Activated CD4-positive, alpha-beta T cell treated with anti-CD3 and anti-CD28 coated beads, Interleukin-2, amount 50 U/mL, for 16 hours (primary cell): ENCODE data around the gene KIF12.
"Not testable (repeated sequence)": the region's sequence is repeated elsewhere in the genome, so short reads cannot be mapped to it uniquely, and the experiment has no call there.

Source experiments
- DNase-seq: peaks from one replicate; pipeline ENCODE4 v3.0.0-alpha.2; 2020

Gene KIF12

DNA sequence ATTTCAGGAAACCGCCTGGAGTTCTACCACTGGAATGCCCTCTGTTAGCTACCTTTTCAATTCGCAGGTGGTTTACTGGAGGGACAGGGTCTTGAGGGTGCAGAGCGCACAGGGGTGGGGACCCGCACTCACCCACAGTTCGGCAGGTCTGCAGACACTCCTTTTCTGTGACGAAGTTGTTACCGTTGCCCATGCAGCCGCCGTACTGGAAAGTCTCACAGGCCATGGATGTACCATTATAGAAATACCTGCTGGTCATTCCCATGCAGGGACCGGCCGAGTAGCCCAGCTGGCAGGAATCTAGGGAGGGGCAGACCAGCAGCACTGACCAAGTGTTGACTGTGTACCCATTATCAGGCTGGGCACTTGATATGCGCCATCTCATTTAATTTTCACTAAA is 37.8 kb downstream of the KIF12 start:
- DNase-seq, result no peak

DNA sequence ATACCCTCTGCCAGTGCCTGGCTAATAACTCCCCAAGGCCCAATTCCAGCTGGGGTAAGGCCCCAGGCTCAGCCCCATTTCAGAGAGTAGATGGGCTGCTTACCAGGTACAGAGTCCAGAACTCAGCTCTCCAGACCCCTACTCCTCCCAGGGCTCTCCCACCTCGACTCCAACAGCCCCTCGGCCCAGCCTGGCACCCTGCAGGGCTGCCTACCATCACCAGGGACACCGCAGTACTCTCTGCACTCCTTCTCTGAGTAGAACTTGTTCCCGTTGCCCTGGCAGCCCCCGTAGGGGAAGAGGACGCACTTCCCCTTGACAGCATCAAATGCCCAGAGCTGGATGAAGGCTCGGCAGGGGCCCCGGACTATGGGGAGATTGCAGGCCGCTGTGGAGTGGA is 38.4 kb downstream of the KIF12 start:
- DNase-seq, result no peak

DNA sequence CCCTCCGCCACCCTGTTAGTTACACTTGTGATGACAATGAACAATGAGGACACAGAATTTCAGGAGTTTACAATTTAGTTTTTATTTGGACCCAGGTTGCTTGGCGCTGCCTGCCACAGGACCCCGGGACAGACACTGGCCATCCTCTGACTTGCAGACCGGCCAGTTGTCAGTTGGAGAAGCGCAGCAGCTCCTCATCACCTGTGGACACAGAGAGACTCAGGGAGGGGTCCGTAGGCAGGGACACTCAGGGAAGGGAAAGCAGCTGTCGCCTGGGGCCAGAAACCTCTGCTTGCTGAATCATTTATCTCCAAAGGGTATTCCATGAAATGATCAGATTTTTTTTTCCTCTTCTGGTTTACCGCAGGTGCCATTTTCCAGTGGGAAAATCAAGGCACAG is 39.0 kb downstream of the KIF12 start:
- no peak for DNase-seq

DNA sequence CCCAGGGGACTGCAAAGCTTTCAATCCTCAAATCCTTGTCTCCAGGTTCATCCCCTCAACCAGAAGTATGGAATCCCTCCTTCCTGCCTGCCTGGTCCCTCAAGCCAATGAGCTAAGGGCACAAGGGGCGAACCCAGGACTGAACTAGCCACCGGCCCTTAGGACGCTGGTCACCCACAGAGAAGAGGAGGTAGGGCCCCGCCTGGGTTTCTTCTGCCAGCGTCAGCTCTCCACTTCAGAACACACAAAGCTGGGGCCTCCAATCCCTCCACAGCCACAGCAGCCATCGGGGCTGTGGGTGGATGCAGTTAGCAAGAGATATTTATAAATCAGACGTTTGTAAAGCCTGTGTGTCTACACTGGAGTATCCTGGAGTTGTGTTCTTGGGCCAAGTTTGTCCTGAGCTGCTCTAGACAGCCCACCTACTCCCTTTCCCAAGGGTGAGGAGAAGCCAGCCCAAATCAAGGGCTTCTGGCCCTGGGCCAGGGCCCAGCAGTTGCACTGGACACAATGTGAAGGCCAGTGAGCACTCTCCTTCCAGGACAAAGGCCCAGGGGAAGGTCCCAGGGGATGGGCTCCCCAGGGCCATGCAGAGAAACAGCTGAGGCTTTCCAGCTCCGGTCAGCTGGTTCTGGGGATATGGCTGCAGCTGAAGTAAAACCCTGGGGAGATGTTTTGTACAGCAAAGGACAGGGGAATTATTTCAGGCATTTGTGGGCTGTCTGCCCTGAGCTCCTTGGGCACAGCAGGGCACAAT is 39.9 kb downstream of the KIF12 start:
- DNase-seq, result no peak

DNA sequence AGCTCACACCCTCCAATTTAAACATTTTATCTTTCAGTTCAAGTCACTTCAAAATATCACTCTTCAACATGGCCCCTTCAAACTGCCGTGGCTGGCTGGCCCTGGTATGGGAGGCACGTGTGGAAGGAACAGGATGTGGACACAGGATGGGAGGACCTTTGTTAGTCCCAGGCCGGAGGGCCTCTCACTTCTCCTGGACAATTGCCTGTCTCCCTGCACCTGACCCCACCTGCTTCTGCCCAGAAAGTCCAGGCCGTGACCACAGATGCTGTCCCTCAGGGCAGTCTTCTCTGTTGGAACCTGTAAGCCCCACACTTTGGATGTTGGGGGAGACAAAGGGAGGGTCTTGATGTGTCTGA is 40.4 kb downstream of the KIF12 start:
- no peak for DNase-seq

DNA sequence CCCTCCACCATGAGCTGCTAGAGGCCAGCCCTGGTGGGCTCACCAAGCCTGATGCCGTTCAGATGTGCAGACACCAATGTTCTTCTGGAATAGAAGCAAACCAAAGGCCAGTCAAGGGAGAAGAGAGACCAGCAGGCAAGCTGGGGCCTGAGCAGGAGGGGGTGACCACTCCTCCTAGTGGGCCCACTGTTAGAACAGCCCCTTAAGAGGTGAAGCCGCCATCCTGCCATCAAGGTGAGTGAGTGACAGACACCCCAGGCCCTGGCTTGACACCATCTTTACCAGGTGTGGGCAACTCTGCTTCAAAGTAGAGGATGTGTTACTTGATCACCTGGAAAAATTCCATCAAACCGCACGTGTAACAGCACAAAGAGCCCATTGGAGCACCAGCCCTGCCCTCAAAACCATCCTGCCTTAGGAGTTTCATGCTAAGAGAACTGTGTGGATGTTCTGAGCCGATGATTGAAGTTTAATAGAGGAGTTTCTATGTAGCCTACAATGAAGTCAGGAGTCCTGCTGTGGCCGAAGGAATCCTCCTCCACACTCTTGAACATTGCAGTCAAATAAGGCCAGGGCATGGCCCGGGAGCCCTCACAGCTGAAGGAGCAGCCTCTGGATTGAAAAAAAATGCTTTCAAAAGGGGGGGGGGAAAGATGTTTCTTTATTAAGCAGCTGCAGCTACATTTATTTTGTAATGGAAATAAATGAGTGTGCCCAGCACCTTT is 41.8 kb downstream of the KIF12 start:
- DNase-seq, result no peak

DNA sequence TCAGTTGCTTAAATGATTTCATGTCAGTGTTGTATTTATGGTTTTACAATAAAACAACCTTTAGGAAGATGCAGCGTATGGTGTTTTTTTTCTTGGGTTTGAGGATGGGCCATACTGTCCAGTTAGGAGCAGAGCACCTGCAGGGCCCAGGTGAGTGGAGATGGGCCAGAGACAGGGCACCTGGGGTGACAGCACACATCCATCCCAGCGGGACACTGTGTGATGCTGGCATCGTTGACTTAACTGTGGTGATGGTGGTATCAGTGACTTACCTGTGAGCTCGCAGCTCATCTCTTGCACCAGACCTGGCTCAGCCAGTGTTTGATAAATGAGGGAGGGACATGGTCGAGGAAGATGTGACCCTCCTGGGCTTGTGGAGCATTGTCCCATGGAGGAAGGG is 42.6 kb downstream of the KIF12 start:
- no peak for DNase-seq

DNA sequence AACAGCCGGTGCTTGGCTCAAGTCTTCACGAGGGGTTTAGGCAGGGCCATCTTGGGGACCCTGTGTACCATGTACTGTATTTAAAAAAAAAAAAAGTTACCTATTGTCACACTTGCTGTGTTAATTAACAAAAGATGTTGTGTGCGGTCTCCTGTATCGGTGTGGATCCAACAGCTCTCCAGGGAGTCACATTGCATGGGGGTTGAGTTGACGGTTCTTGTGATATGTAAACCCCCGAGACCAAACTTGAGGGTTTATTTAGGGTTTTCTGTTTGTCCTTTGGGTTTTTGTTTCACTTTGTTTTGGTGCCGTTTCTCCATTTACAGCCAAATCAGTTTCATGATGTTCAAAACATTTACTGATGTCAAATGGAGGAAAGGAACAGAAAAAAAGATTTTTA is 43.2 kb downstream of the KIF12 start:
- no peak for DNase-seq

DNA sequence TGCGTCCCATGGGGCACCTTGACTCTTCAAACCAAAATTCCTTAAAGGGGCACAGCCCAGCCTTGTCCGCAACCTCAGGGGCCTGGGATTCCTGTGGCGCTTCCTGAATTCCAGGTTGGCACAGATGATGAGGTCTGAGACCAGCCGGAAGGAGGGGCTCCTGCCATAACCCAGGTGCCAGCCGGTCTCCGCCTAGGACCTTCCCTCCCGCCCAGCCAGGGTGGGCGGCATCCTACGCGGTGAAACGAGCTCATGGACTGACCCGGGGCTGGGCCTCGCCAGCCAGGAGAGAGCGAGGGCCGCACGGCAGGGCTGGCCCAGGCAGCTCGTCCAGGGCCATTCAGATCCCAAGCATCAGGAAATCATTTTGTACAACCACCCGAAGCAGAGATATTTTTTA is 44.0 kb downstream of the KIF12 start:
- no peak for DNase-seq

DNA sequence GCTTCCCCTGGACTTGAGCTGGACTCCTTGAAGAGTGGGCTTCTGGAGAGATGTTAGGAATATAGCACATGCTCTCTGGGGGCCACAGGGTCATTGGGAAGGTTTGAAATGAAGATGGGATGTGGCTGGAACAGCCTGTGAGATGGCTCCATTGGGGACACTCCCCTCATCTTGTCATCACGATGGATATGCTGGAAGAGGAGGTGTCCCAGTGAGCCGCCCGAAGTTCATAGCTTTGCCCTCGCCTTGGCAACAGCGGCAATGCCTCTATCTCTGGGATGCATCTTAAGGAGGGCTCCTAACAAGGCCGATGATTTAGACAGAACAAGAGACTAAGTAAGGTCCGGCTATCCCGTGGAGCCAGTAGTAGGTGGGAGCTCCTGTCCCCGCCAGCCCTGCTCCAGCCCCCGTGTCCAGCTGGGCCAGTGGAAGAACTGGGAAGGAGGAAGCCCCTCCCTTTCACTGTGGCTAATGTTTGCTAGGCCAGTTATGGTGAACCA is 44.9 kb downstream of the KIF12 start:
- no peak for DNase-seq

DNA sequence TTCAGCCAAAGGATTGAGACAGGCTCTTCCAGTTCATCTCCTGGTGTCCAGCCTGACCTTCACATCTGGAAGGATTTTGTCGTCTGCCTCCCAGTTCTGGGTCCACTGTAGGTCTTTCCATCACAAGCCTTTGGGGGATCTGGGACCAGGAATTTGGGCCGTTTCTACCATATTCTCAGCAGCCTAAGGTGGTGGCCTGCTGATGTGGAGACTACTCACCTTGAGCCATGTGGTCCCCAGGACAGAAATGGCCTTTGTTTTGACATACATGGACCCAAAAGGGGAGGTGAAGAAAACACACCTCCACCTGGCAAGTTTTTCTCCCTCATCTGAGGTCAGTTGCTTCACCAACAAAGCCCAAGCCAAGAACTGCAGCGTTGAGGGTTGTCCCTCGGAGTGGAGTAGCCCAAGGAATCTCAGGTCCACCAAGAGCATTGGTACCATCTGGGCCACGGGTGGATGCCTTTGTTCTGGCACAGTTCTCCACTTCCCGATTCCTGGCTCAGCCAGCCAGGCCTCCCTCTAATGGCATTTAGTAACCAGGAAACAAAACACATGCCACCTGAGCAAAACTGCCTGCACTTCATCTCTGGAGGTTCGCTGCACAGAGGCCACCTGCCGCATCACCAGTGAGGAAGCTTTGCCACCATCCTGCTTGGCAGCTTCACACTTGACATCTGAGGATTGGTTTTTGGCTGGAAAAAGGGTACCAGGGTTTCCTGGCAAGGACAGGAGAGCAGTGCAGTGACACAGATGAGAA is 45.7 kb downstream of the KIF12 start:
- DNase-seq, result no peak

DNA sequence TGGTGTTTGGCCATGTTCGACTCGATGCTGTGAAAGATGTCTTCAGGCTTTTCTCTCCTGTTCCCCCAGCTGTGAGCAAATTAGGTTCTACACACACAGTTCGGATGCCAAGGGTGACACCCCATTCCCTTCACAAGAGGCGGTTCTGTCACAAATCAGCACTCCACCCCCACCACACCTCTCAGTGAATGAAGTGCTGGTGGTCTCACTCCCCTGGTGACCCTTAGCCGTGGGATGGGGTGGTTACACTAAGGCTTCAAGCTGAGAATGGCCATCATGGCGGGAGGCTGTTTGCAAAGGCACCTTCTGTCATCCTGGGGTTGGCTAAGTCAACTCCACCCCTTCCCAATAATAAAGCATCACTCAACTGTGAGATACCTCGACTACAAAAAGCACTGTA is 47.4 kb downstream of the KIF12 start:
- no peak for DNase-seq

DNA sequence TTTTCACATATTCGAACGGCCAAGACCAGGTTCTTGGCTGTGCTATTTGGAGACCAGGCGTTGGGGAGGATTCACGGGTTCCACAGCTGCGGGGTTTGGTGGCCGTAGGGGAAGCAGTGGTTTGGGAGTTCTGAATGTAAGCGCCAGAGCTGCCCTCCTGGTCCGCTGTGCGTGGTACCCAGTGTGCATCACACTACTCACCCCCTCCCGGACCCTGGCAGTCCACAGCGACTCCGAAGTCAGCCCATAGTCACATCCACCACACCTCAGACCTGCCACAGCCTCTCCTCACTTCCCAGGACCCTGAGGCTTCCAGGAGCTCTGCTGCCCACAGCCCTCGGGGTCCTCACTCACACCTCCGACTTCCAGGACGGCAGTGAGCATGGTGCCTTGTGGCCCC is 47.8 kb downstream of the KIF12 start:
- DNase-seq, result no peak

DNA sequence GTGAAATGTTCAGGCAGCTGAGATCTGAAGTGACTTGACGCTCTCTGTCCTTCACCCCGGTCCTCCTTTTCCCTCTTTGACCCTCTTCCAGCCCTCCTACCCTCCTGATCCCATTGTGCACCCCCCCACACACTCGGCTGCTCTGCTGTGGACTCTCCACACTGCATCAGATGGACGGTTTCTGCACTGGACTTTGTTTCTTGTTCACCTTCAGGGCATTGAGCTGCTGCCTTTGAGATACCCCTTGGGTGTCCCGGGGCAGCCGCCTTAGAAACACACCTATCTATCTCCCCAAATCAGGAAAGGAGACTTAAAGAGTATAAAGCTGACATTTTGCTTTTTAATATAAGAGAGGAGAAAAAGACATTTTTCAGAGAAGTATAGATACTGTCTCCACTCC is 48.4 kb downstream of the KIF12 start:
- DNase-seq, result no peak

DNA sequence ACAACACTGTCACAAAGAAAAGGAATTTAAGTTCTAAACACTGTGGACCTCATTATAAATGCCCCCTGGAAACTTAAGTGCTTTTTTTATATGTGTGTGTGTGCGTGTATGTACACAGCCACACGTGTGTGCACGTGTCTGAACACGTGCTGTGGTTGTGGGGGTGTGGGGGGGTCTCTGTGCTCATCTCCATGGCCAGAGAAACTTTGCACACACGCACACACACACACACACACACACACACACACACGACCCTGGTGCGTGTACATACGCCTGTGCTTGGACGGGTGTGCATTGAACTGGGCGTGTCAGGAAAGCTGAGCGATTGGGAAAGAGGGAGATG is 48.9 kb downstream of the KIF12 start:
- no peak for DNase-seq

DNA sequence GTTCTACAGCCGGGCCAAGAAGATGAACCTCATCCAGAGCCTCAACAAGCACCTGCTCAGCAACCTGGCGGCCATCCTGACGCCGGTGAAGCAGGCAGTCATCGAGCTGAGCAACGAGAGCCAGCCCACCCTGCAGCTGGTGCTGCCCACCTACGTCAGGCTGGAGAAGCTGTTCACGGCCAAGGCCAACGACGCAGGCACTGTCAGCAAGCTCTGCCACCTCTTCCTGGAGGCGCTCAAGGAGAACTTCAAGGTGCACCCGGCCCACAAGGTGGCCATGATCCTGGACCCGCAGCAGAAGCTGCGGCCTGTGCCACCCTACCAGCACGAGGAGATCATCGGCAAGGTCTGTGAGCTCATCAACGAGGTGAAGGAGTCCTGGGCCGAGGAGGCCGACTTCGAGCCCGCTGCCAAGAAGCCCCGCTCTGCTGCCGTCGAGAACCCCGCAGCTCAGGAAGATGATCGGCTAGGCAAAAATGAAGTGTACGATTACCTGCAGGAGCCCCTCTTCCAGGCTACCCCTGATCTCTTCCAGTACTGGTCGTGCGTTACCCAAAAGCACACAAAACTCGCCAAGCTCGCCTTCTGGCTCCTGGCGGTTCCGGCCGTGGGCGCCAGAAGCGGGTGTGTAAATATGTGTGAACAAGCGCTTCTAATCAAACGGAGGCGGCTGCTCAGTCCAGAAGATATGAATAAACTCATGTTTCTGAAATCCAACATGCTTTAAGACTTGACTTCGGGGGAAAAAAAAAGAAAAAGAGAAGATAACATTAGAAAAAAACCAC is 49.5 kb downstream of the KIF12 start:
- DNase-seq, result no peak

DNA sequence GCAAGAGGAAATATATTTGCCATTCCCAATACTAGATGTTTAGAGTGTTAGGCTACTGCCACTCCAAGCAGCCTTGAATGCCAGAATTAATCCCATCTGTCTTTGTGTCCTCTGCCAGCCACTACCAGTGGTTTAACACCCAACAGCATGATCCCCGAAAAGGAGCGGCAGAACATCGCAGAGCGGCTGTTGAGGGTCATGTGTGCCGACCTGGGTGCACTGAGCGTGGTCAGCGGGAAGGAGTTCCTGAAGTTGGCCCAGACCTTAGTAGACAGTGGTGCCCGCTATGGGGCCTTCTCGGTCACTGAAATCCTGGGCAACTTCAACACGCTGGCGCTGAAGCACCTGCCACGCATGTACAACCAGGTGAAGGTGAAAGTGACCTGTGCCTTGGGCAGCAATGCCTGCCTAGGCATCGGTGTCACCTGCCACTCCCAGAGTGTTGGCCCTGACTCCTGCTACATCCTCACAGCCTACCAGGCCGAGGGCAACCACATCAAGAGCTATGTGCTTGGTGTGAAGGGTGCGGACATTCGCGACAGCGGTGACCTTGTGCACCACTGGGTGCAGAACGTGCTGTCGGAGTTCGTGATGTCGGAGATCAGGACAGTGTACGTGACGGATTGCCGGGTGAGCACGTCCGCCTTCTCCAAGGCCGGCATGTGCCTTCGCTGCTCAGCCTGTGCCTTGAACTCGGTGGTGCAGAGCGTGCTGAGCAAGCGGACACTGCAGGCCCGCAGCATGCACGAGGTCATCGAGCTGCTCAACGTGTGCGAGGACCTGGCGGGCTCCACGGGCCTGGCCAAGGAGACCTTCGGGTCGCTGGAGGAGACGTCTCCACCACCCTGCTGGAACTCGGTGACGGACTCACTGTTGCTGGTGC is 50.3 kb downstream of the KIF12 start:
- DNase-seq, result no peak

DNA sequence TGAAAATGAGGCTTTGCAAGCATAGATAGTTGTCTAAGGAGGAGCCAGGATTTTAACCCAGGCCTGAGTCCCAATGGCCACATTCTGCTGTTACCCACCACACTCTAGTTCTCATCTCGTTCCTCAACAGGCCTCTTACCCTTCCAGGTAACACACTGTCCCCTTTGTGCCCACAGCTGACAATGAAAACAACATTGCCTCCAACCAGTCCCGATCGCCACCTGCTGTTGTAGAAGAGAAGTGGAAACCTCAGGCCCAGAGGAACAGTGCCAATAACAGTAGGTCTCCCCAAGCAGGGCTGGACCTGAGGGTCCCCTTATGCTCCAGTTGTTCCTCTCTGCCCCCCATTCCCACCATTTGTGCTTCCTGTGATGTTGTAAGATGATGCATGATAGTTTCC is 51.4 kb downstream of the KIF12 start:
- DNase-seq, result no peak

DNA sequence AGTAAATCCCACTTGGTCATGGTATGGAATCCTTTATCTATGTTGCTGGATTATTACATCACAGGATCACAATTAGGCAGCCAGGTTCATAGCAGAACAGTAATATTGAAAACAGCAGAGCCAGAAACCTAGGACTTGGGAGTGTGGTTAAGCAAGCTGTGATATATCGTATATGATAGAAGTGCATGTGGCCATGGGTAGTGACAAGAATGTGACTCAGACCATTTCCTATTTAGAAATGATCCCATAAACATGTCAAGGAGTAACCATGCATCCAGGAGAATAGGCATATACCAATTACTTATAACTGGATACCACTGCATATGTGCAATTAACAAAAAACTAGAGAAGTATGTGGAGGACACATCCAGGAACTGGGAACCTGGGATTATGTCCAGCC is 52.2 kb downstream of the KIF12 start:
- no peak for DNase-seq

DNA sequence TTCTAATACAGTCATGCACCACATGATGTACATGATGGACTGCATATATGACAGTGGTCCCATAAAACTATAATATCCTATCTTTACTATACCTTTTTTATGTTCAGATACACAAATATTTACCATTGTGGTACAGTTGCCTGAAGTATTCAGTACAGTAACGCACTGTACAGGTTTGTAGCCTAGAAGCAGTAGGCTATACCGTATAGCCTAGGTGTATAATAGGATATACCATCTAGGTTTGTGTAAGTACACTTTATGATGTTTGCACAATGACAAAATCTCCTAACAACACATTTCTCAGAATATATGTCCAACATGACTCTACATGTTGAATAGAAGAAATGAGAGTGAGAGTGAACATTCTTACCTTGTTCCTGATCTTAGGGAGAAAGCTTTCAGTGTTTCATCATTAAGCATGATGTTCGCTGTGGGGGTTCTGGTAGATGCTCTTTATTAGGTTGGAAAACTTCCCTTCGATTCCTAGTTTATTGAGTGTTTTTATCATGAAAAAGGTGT is 52.8 kb downstream of the KIF12 start:
- DNase-seq, result no peak

DNA sequence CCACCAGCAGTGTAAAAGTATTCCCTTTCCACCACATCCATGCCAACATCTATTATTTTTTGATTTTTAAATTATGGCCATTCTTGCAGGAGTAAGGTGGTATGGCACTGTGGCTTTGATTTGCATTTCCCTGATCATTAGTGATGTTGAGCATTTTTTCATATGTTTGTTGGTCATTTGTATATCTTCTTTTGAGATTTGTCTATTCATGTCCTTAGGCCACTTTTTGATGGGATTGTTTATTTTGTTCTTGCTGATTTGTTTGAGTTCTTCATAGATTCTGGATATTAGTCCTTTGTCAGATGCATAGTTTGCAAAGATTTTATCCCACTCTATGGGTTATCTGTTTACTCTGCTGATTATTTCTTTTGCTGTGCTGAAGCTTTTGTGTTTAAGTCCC is 55.4 kb downstream of the KIF12 start:
- DNase-seq, result not testable (repeated sequence)
